IMR-90 (cell line): ENCODE data around the gene GATA5. TPM values are rescaled to one million over a fixed set of nuclear protein-coding genes. Genes with fewer than 3 reads are reported as not detected.

Source experiments
- ATAC-seq: fragments of 200-7000 bp; cut with Tn5 transposase; 2 replicates; pipeline ENCODE4 v1.9.1; 2020; ENCODE audit warnings: low read depth, mild to moderate bottlenecking, moderate library complexity
- BruUV-seq: library from RNA; stranded (reverse); fragments of 400-500 nt; replicated peaks from 2 replicates; lab custom pipeline; 2021; lab: Mats Ljungman, UMichigan
- CTCF ChIA-PET: fragments of 300-600 bp; formaldehyde crosslinking; extraction: SDS; loops from one replicate; lab custom pipeline; 2021; ENCODE audit warnings: antibody characterized with exemption; lab: Yijun Ruan, JAX
- POLR2A ChIA-PET: fragments of 300-600 bp; sonication (Branson Sonifier 250); formaldehyde crosslinking; loops from one replicate; lab custom pipeline; 2022; ENCODE audit warnings: antibody characterized with exemption; ENCODE audit not compliant: unreplicated experiment; lab: Charles Lee
- DNase-seq: peaks from one replicate; pipeline ENCODE4 v3.0.0; 2013
- H2AFZ ChIP-seq: replicated peaks from 2 replicates; pipeline ENCODE3; 2013; ENCODE audit warnings: low read length, mild to moderate bottlenecking; ENCODE audit not compliant: poor library complexity
- H2AK5ac ChIP-seq: 2 replicates; pipeline ENCODE4 v1.6.1; 2013; ENCODE audit warnings: low read depth, low read length, inconsistent platforms
- H2AK9ac ChIP-seq: replicated peaks from 2 replicates; pipeline ENCODE3; 2013; ENCODE audit warnings: mild to moderate bottlenecking, low read depth, low read length, moderate library complexity; ENCODE audit not compliant: poor library complexity
- H2BK120ac ChIP-seq: 2 replicates; pipeline ENCODE4 v1.6.1; 2013; ENCODE audit warnings: low read depth, low read length, inconsistent platforms
- H2BK15ac ChIP-seq: 3 replicates; pipeline ENCODE4 v1.6.1; 2013; ENCODE audit warnings: low read depth, low read length, inconsistent platforms
- H2BK20ac ChIP-seq: 2 replicates; pipeline ENCODE4 v1.6.1; 2013; ENCODE audit warnings: low read depth, mild to moderate bottlenecking, inconsistent platforms, low read length, moderate library complexity
- H2BK5ac ChIP-seq: 2 replicates; pipeline ENCODE4 v1.6.1; 2013; ENCODE audit warnings: mild to moderate bottlenecking, low read depth, low read length, inconsistent platforms; ENCODE audit not compliant: poor library complexity, severe bottlenecking
- H3K14ac ChIP-seq: replicated peaks from 2 replicates; pipeline ENCODE4 v1.6.1; 2013; ENCODE audit warnings: low read depth, low read length, inconsistent platforms
- H3K18ac ChIP-seq: 2 replicates; pipeline ENCODE4 v1.6.1; 2013; ENCODE audit warnings: low read depth, low read length, control low read depth
- H3K23ac ChIP-seq: 2 replicates; pipeline ENCODE4 v1.6.1; 2013; ENCODE audit warnings: low read depth, low read length, inconsistent platforms
- H3K27ac ChIP-seq: 2 replicates; pipeline ENCODE4 v1.5.1; 2013; ENCODE audit warnings: mild to moderate bottlenecking, control low read depth, low read length; ENCODE audit not compliant: insufficient read depth
- H3K27me3 ChIP-seq: 2 replicates; pipeline ENCODE4 v1.6.1; 2013; ENCODE audit warnings: low read length; ENCODE audit not compliant: control insufficient read depth, insufficient read depth
- H3K36me3 ChIP-seq: 2 replicates; pipeline ENCODE4 v1.6.1; 2013; ENCODE audit warnings: low read length, mixed read lengths; ENCODE audit not compliant: control insufficient read depth, insufficient read depth
- H3K4ac ChIP-seq: 2 replicates; pipeline ENCODE4 v1.6.1; 2013; ENCODE audit warnings: low read depth, low read length, inconsistent platforms
- H3K4me1 ChIP-seq: 2 replicates; pipeline ENCODE4 v1.6.1; 2013; ENCODE audit warnings: low read length, mixed read lengths; ENCODE audit not compliant: control insufficient read depth, insufficient read depth
- H3K4me2 ChIP-seq: 2 replicates; pipeline ENCODE4 v1.6.1; 2013; ENCODE audit warnings: low read depth, mild to moderate bottlenecking, control low read depth, low read length, moderate library complexity
- H3K4me3 ChIP-seq: 2 replicates; pipeline ENCODE4 v1.5.1; 2013; ENCODE audit warnings: low read depth, mild to moderate bottlenecking, control low read depth, low read length, moderate library complexity; ENCODE audit not compliant: insufficient read depth
- H3K56ac ChIP-seq: 2 replicates; pipeline ENCODE4 v1.6.1; 2013; ENCODE audit warnings: low read length, inconsistent platforms; ENCODE audit not compliant: insufficient read depth; ENCODE audit errors: extremely low read depth
- H3K79me1 ChIP-seq, 2 experiments: 2 replicates each; pipeline ENCODE4 v1.6.1; 2013; ENCODE audit warnings: low read length in 2 of 2, inconsistent platforms in 1 of 2, low read depth in 1 of 2
- H3K9ac ChIP-seq: 2 replicates; pipeline ENCODE4 v1.6.1; 2013; ENCODE audit warnings: low read depth, low read length, control low read depth
- H3K9me1 ChIP-seq: 2 replicates; pipeline ENCODE4 v1.6.1; 2013; ENCODE audit warnings: low read length, inconsistent platforms; ENCODE audit not compliant: insufficient read depth
- H3K9me3 ChIP-seq: 2 replicates; pipeline ENCODE4 v1.6.1; 2013; ENCODE audit warnings: low read length; ENCODE audit not compliant: control insufficient read depth, insufficient read depth
- H4K20me1 ChIP-seq: 2 replicates; pipeline ENCODE4 v1.6.1; 2013; ENCODE audit warnings: low read length, inconsistent platforms; ENCODE audit not compliant: insufficient read depth
- H4K5ac ChIP-seq: 2 replicates; pipeline ENCODE4 v1.6.1; 2013; ENCODE audit warnings: mild to moderate bottlenecking, low read depth, low read length, control low read depth
- H4K8ac ChIP-seq, 2 experiments: 2 replicates each; pipeline ENCODE4 v1.6.1; 2013; ENCODE audit warnings: low read depth in 2 of 2, low read length in 2 of 2, control low read depth in 1 of 2, inconsistent platforms in 1 of 2
- H4K91ac ChIP-seq: 2 replicates; pipeline ENCODE4 v1.6.1; 2013; ENCODE audit warnings: low read depth, low read length, inconsistent platforms; ENCODE audit not compliant: insufficient read depth
- BHLHE40 ChIP-seq: fragments of 150-350 bp; IDR thresholded peaks from 2 replicates; pipeline ENCODE4 v1.6.1; 2016; ENCODE audit warnings: mild to moderate bottlenecking, low read depth, low read length
- CTCF ChIP-seq: conservative IDR thresholded peaks from 2 replicates; pipeline ENCODE4 v1.5.1; 2012; ENCODE audit warnings: mild to moderate bottlenecking, low read depth, low read length, improper control_type of control experiment
- ELK1 ChIP-seq: fragments of 150-350 bp; IDR thresholded peaks from 2 replicates; pipeline ENCODE4 v1.6.1; 2016; ENCODE audit warnings: low read depth, mild to moderate bottlenecking, low read length, moderate library complexity, borderline replicate concordance
- FOS ChIP-seq: fragments of 150-350 bp; IDR thresholded peaks from 2 replicates; pipeline ENCODE4 v1.6.1; 2016; ENCODE audit warnings: low read depth, low read length
- MAFK ChIP-seq: IDR thresholded peaks from 2 replicates; pipeline ENCODE4 v1.6.1; 2012; ENCODE audit warnings: low read depth, low read length, improper control_type of control experiment
- NFE2L2 ChIP-seq: fragments of 150-350 bp; IDR thresholded peaks from 2 replicates; pipeline ENCODE4 v1.6.1; 2016; ENCODE audit warnings: low read depth, mild to moderate bottlenecking, low read length
- RAD21 ChIP-seq: IDR thresholded peaks from 2 replicates; pipeline ENCODE4 v1.6.1; 2012; ENCODE audit warnings: low read length, improper control_type of control experiment
- RCOR1 ChIP-seq: IDR thresholded peaks from 2 replicates; pipeline ENCODE4 v1.6.1; 2012; ENCODE audit warnings: mild to moderate bottlenecking, low read length, improper control_type of control experiment; ENCODE audit not compliant: insufficient replicate concordance
- RFX5 ChIP-seq: IDR thresholded peaks from 2 replicates; pipeline ENCODE4 v1.8.0; 2012; ENCODE audit warnings: low read depth, mild to moderate bottlenecking, low read length, moderate library complexity
- USF2 ChIP-seq: fragments of 150-350 bp; IDR thresholded peaks from 2 replicates; pipeline ENCODE4 v1.6.1; 2017; ENCODE audit warnings: mild to moderate bottlenecking, antibody characterized with exemption, low read length, low read depth
- WGBS, 2 experiments: methylation state at CpG; one replicate each; pipeline versions ENCODE4 v1.1.5 to v1.1.7; 2013; ENCODE audit warnings: missing lambda C conversion rate in 2 of 2; ENCODE audit not compliant: insufficient read length in 1 of 2; ENCODE audit errors: extremely low coverage in 2 of 2; 5-methylcytosine and 5-hydroxymethylcytosine counted together
- dilution Hi-C: fragments of 300-500 bp; cut with HindIII; formaldehyde crosslinking; loops from one replicate; pipeline ENCODE4 v1.14.3; 2018; ENCODE audit warnings: low sequenced_read_pairs; ENCODE audit not compliant: unreplicated experiment
- in situ Hi-C: fragments of 300-500 bp; cut with MboI; formaldehyde crosslinking; loops from 3 replicates; pipeline ENCODE4 v1.14.3; 2019; ENCODE audit warnings: low sequenced_read_pairs, inconsistent platforms, mixed read lengths
- intact Hi-C: fragments of 100-400 bp; cut with micrococcal nuclease; formaldehyde crosslinking; loops from 2 replicates; pipeline ENCODE4 v1.10.0; 2022
- polyA plus RNA-seq, 3 experiments: library from polyadenylated mRNA; depleted of rRNA; stranded (reverse); fragments of >200 nt; gene quantifications; 2 replicates each; pipeline ENCODE4 v1.2.3, GENCODE V29; 2012; ENCODE audit warnings: low replicate concordance in 1 of 3
- total RNA-seq: library from RNA; depleted of rRNA; stranded (reverse); fragments of >200 nt; gene quantifications from 2 replicates; pipeline ENCODE4 v1.2.3, GENCODE V29; 2012

The GATA5 gene
- total and polyA plus RNA-seq, 2 of the 4 experiments (the other 2 are of a cell fraction): not detected

- H2AFZ ChIP-seq: no peak overlapping the region
Measured at GRCh38 chr20:62484478-62484877, 8.7 kb upstream of the GATA5 start.

More at GRCh38 chr20:62484478-62484877, 8.7 kb upstream of the GATA5 start:
- no peak overlapping the region for H4K8ac ChIP-seq
- 54% methylated on average over 6 of the region's 9 CpGs; no CpG with 5 or more reads in 1 of the 2 experiments for WGBS, 2 experiments
- CTCF ChIA-PET: no interaction called here
- no peak overlapping the region for H3K4me2 ChIP-seq
- no peak overlapping the region for H3K18ac ChIP-seq
- H2BK20ac ChIP-seq: no peak overlapping the region
- POLR2A ChIA-PET: no interaction called here
- H4K20me1 ChIP-seq: no peaks in the 10 kb centered on the region
- H2AK5ac ChIP-seq: no peak overlapping the region
- H3K27ac ChIP-seq: no peak overlapping the region
- ATAC-seq (no peak), DNase-seq (no peak)
- no peak overlapping the region for H4K5ac ChIP-seq
- dilution Hi-C loops (no loop called here), in situ Hi-C loops (no loop called here), intact Hi-C loops (no loop called here)
- no peak overlapping the region for H2BK5ac ChIP-seq
- H3K4me3 ChIP-seq: no peak overlapping the region
- no peak overlapping the region for H3K23ac ChIP-seq
- no peaks in the 10 kb centered on the region for H3K36me3 ChIP-seq
- TF ChIP-seq BHLHE40: no peak
- no peak for TF ChIP-seq CTCF
- TF ChIP-seq ELK1: no peak
- no peak for TF ChIP-seq USF2
- no peak for TF ChIP-seq MAFK
- TF ChIP-seq RAD21: no peak
- no peak for TF ChIP-seq NFE2L2
- no peak for TF ChIP-seq FOS
- no peak for TF ChIP-seq RCOR1
- no peak for TF ChIP-seq RFX5
- H3K9me1 ChIP-seq: no peaks in the 10 kb centered on the region
- H2BK120ac ChIP-seq: no peak overlapping the region
- no peaks in the 10 kb centered on the region for H3K9me3 ChIP-seq
- H3K4ac ChIP-seq: no peak overlapping the region
- H3K4me1 ChIP-seq: no peaks in the 10 kb centered on the region
- H4K91ac ChIP-seq: no peak overlapping the region
- no peak overlapping the region for H2BK15ac ChIP-seq
- H2AK9ac ChIP-seq: no peak overlapping the region
- H3K79me1 ChIP-seq: no peaks in the 10 kb centered on the region
- H3K14ac ChIP-seq: no peak overlapping the region
- BruUV-seq: no TSS peak
- peaks cover 96% of the 10 kb centered on the region for H3K27me3 ChIP-seq
- H3K56ac ChIP-seq: no peak overlapping the region
- no peak overlapping the region for H3K9ac ChIP-seq
